GM23338 (cell line): ENCODE results near the gene PRTFDC1. TPM values are rescaled to one million over a fixed set of nuclear protein-coding genes. Genes with fewer than 3 reads are reported as not detected.

Experiments used
- ATAC-seq: fragments of 200-7000 bp; cut with Tn5 transposase; 3 replicates; pipeline ENCODE4 v1.9.1; 2020
- DNase-seq: peaks from one replicate; pipeline ENCODE4 v3.0.0-alpha.2; 2015; ENCODE audit warnings: low spot score
- H2AFZ ChIP-seq: fragments of 200-600 bp; sonication (generic); 2 replicates; pipeline ENCODE4 v1.8.0; 2016; ENCODE audit warnings: antibody characterized with exemption, mild to moderate bottlenecking, moderate library complexity
- H3F3A ChIP-seq: fragments of 200-600 bp; sonication (generic); replicated peaks from 2 replicates; pipeline ENCODE4 v1.8.0; 2017; ENCODE audit warnings: antibody characterized with exemption, mixed run types, low read depth
- H3K27ac ChIP-seq: fragments of 200-600 bp; sonication (generic); 2 replicates; pipeline ENCODE4 v1.6.1; 2016; ENCODE audit warnings: low read depth
- H3K27me3 ChIP-seq: fragments of 200-600 bp; sonication (generic); 2 replicates; pipeline ENCODE4 v1.8.0; 2016; ENCODE audit warnings: mild to moderate bottlenecking, mixed run types, moderate library complexity; ENCODE audit not compliant: insufficient read depth
- H3K36me3 ChIP-seq: fragments of 200-600 bp; sonication (generic); 2 replicates; pipeline ENCODE4 v1.8.0; 2016; ENCODE audit warnings: mild to moderate bottlenecking; ENCODE audit not compliant: insufficient read depth
- H3K4me1 ChIP-seq: fragments of 200-600 bp; sonication (generic); 2 replicates; pipeline ENCODE4 v1.8.0; 2016; ENCODE audit warnings: mild to moderate bottlenecking, moderate library complexity; ENCODE audit not compliant: insufficient read depth
- H3K4me2 ChIP-seq: fragments of 200-600 bp; sonication (generic); 2 replicates; pipeline ENCODE4 v1.7.1; 2017; ENCODE audit warnings: mixed run types
- H3K4me3 ChIP-seq: fragments of 200-600 bp; sonication (generic); 2 replicates; pipeline ENCODE4 v1.6.1; 2016; ENCODE audit warnings: mixed run types
- H3K79me2 ChIP-seq: fragments of 200-600 bp; sonication (generic); replicated peaks from 2 replicates; pipeline ENCODE4 v1.8.0; 2017; ENCODE audit warnings: mild to moderate bottlenecking; ENCODE audit not compliant: insufficient read depth
- H3K9me2 ChIP-seq: fragments of 200-600 bp; sonication (generic); 2 replicates; pipeline ENCODE4 v1.8.0; 2017; ENCODE audit not compliant: insufficient read depth
- H4K20me1 ChIP-seq: fragments of 200-600 bp; sonication (generic); replicated peaks from 2 replicates; pipeline ENCODE4 v1.8.0; 2017; ENCODE audit warnings: mild to moderate bottlenecking; ENCODE audit not compliant: insufficient read depth
- H3K27ac Mint-ChIP-seq: 2 replicates; pipeline ENCODE4 v1.8.0; 2020; ENCODE audit warnings: inconsistent platforms, mild to moderate bottlenecking, moderate library complexity, mixed read lengths
- H3K27me3 Mint-ChIP-seq: 3 replicates; pipeline ENCODE4 v1.8.0; 2022; ENCODE audit warnings: low read depth, mild to moderate bottlenecking, moderate library complexity, mixed read lengths, inconsistent platforms; ENCODE audit not compliant: insufficient read depth, poor library complexity
- H3K36me3 Mint-ChIP-seq: 3 replicates; pipeline ENCODE4 v1.8.0; 2021; ENCODE audit warnings: low read depth, mild to moderate bottlenecking, inconsistent platforms, moderate library complexity, mixed read lengths
- H3K4me1 Mint-ChIP-seq: 3 replicates; pipeline ENCODE4 v1.8.0; 2020; ENCODE audit warnings: mild to moderate bottlenecking, inconsistent platforms, mixed read lengths
- H3K4me3 Mint-ChIP-seq: 3 replicates; pipeline ENCODE4 v1.8.0; 2021; ENCODE audit warnings: moderate library complexity, mild to moderate bottlenecking, inconsistent platforms, mixed read lengths
- H3K9me3 Mint-ChIP-seq: 3 replicates; pipeline ENCODE4 v1.8.0; 2020; ENCODE audit warnings: moderate library complexity, mild to moderate bottlenecking, inconsistent platforms, mixed read lengths
- NANOG ChIP-seq: IDR thresholded peaks from 2 replicates; pipeline ENCODE4 v1.6.1; 2016; ENCODE audit warnings: antibody characterized with exemption, borderline replicate concordance
- REST ChIP-seq: IDR thresholded peaks from one replicate; pipeline ENCODE4 v1.6.1; 2018; ENCODE audit warnings: antibody characterized with exemption; ENCODE audit not compliant: unreplicated experiment
- polyA plus RNA-seq: library from polyadenylated mRNA; unstranded; fragments of >200 nt; fragmentation: Nextera tagmentation; extraction: Ambion mirVana; gene quantifications from 2 replicates; pipeline ENCODE4 v1.2.1, GENCODE V29; 2016
- total RNA-seq: library from RNA; depleted of rRNA; stranded (reverse); fragments of >200 nt; shearing (Covaris generic); gene quantifications from 2 replicates; pipeline ENCODE4 v1.2.3, GENCODE V29; 2014
- TF ChIP-seq, protein P1 (sequence below): fragments of 250-450 bp; sonication (Bioruptor Pico); IDR thresholded peaks from 2 replicates; pipeline ENCODE4 v1.5.0; 2020; ENCODE audit warnings: mild to moderate bottlenecking, moderate library complexity

Gene PRTFDC1
- total and polyA plus RNA-seq, 2 experiments from 2014 or later, result 7.9 to 9.1 TPM

DNA sequence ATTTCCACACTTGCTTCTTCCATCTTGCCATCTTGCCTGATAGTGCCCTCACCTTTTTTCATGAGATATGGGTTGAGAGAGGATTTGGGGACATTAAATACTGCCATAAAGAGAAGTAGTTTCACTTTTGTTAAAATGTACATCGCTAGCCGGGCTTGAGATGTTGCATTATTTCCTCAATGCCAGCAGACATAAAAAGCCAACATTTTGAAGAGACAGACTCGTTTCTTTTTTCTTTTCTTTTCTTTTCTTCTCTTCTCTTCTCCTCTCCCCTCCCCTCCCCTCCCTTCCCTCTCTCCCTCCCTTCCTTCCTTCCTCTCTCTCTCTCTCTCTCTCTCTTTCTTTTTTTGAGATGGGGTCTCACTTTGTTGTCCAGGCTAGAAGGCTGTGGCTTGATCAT lies 45.6 kb upstream of the PRTFDC1 start (continued):
- TF ChIP-seq, protein P1, sequence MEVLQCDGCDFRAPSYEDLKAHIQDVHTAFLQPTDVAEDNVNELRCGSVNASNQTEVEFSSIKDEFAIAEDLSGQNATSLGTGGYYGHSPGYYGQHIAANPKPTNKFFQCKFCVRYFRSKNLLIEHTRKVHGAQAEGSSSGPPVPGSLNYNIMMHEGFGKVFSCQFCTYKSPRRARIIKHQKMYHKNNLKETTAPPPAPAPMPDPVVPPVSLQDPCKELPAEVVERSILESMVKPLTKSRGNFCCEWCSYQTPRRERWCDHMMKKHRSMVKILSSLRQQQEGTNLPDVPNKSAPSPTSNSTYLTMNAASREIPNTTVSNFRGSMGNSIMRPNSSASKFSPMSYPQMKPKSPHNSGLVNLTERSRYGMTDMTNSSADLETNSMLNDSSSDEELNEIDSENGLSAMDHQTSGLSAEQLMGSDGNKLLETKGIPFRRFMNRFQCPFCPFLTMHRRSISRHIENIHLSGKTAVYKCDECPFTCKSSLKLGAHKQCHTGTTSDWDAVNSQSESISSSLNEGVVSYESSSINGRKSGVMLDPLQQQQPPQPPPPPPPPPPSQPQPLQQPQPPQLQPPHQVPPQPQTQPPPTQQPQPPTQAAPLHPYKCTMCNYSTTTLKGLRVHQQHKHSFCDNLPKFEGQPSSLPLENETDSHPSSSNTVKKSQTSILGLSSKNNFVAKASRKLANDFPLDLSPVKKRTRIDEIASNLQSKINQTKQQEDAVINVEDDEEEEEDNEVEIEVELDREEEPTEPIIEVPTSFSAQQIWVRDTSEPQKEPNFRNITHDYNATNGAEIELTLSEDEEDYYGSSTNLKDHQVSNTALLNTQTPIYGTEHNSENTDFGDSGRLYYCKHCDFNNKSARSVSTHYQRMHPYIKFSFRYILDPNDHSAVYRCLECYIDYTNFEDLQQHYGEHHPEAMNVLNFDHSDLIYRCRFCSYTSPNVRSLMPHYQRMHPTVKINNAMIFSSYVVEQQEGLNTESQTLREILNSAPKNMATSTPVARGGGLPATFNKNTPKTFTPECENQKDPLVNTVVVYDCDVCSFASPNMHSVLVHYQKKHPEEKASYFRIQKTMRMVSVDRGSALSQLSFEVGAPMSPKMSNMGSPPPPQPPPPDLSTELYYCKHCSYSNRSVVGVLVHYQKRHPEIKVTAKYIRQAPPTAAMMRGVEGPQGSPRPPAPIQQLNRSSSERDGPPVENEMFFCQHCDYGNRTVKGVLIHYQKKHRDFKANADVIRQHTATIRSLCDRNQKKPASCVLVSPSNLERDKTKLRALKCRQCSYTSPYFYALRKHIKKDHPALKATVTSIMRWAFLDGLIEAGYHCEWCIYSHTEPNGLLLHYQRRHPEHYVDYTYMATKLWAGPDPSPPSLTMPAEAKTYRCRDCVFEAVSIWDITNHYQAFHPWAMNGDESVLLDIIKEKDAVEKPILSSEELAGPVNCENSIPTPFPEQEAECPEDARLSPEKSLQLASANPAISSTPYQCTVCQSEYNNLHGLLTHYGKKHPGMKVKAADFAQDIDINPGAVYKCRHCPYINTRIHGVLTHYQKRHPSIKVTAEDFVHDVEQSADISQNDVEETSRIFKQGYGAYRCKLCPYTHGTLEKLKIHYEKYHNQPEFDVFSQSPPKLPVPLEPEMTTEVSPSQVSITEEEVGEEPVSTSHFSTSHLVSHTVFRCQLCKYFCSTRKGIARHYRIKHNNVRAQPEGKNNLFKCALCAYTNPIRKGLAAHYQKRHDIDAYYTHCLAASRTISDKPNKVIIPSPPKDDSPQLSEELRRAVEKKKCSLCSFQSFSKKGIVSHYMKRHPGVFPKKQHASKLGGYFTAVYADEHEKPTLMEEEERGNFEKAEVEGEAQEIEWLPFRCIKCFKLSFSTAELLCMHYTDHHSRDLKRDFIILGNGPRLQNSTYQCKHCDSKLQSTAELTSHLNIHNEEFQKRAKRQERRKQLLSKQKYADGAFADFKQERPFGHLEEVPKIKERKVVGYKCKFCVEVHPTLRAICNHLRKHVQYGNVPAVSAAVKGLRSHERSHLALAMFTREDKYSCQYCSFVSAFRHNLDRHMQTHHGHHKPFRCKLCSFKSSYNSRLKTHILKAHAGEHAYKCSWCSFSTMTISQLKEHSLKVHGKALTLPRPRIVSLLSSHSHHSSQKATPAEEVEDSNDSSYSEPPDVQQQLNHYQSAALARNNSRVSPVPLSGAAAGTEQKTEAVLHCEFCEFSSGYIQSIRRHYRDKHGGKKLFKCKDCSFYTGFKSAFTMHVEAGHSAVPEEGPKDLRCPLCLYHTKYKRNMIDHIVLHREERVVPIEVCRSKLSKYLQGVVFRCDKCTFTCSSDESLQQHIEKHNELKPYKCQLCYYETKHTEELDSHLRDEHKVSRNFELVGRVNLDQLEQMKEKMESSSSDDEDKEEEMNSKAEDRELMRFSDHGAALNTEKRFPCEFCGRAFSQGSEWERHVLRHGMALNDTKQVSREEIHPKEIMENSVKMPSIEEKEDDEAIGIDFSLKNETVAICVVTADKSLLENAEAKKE (CRISPR knock-in tag), result no peak
- TF ChIP-seq NANOG (no peak), REST (no peak)

DNA sequence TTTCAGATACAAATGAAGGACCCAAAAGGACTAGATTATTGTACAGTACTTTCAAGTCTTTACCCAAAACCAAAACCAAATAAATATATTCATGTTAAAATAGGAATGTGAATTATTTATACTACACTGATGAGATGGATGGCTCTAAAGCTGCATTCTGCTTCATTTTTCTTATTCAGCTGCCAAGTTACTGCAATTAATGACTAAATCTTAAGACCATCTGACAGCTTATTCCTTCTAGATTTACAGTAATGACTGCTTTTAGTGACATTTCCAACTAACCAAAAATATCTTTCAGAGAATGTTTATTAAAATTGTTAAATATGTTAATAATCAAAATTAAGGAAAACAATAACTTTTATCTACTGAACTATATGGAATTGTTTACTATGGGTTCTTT lies 42.7 kb upstream of the PRTFDC1 start:
- H3K4me3 Mint-ChIP-seq, result no peak overlapping the region
- TF ChIP-seq REST, result no peak

More for the DNA sequence above, 42.7 kb upstream of the PRTFDC1 start:
- Histone ChIP-seq H3K4me3 (no peak overlapping the region), H3F3A (no peaks in the 10 kb centered on the region), H3K4me1 (no peaks in the 10 kb centered on the region), H3K4me2 (no peak overlapping the region), H2AFZ (no peak overlapping the region), H3K36me3 (no peaks in the 10 kb centered on the region), H3K27me3 (no peaks in the 10 kb centered on the region), H3K79me2 (no peaks in the 10 kb centered on the region), H3K9me2 (no peaks in the 10 kb centered on the region; the same call in 1 of the 2 replicates), H3K27ac (no peak overlapping the region), H4K20me1 (no peaks in the 10 kb centered on the region)
- Mint-ChIP-seq H3K36me3 (no peaks in the 10 kb centered on the region), H3K9me3 (no peaks in the 10 kb centered on the region), H3K27me3 (peaks cover 2% of the 10 kb centered on the region), H3K4me1 (no peaks in the 10 kb centered on the region), H3K27ac (no peak overlapping the region)
- DNase-seq (no peak), ATAC-seq (no peak)
